NCI-H1930 (cell line): ENCODE data around the gene C17orf75.
A peak's percentile ranks its signal among the peaks of the same experiment; 100 is the strongest.

Experiments
- DNase-seq, 2 experiments: peaks; one replicate each; lab custom pipeline; 2025; lab: John Stamatoyannopoulos, UW

Gene C17orf75

GRCh38 chr17:32303781-32304288 is 38.1 kb downstream of the C17orf75 start:
- no peak for DNase-seq

- DNase-seq = no peak
Measured at GRCh38 chr17:32302860-32303649, 38.9 kb downstream of the C17orf75 start.

GRCh38 chr17:32302037-32302436 is 39.9 kb downstream of the C17orf75 start:
- no peak for DNase-seq

GRCh38 chr17:32299580-32300164 is 42.3 kb downstream of the C17orf75 start:
- DNase-seq = no peak

GRCh38 chr17:32298721-32299579 is 43.0 kb downstream of the C17orf75 start:
- DNase-seq = no peak

- DNase-seq = no peak
Measured at GRCh38 chr17:32298298-32298697, 43.7 kb downstream of the C17orf75 start.

- no peak for DNase-seq
Measured at GRCh38 chr17:32297860-32298259, 44.1 kb downstream of the C17orf75 start.

- no peak for DNase-seq
Measured at GRCh38 chr17:32297424-32297823, 44.5 kb downstream of the C17orf75 start.

GRCh38 chr17:32292094-32292493 is 49.9 kb downstream of the C17orf75 start:
- DNase-seq = no peak

- no peak for DNase-seq
Measured at GRCh38 chr17:32289471-32290070, 52.4 kb downstream of the C17orf75 start.

GRCh38 chr17:32288615-32289014 is 53.4 kb downstream of the C17orf75 start:
- no peak for DNase-seq

GRCh38 chr17:32287804-32288511 is 54.0 kb downstream of the C17orf75 start:
- no peak for DNase-seq

- no peak for DNase-seq
Measured at GRCh38 chr17:32286518-32286900, 55.5 kb downstream of the C17orf75 start.

- no peak for DNase-seq
Measured at GRCh38 chr17:32285746-32286517, 56.0 kb downstream of the C17orf75 start.

- DNase-seq = no peak
Measured at GRCh38 chr17:32285306-32285705, 56.7 kb downstream of the C17orf75 start.

- no peak for DNase-seq
Measured at GRCh38 chr17:32283745-32284201, 58.2 kb downstream of the C17orf75 start.

- peak; percentile 18 to 22 for DNase-seq
Measured at GRCh38 chr17:32281011-32281451, 60.9 kb downstream of the C17orf75 start.

- no peak for DNase-seq
Measured at GRCh38 chr17:32279891-32280716, 61.9 kb downstream of the C17orf75 start.

- DNase-seq = no peak
Measured at GRCh38 chr17:32278815-32279214, 63.2 kb downstream of the C17orf75 start.
